Stimulated activated CD8-positive, alpha-beta memory T cell treated with anti-CD3 and anti-CD28 coated beads, Interleukin-15, amount 100 ng/mL, for 48 hours (primary cell): Measurements from ENCODE around the gene COL7A1.
"Not testable (repeated sequence)": the region's sequence is repeated elsewhere in the genome, so short reads cannot be mapped to it uniquely, and the experiment has no call there.

Experiments used
- DNase-seq, 2 donors: peaks; one replicate each; pipeline ENCODE4 v3.0.0-alpha.2; 2020; ENCODE audit warnings: low read depth in 2 of 2

The COL7A1 gene

DNA sequence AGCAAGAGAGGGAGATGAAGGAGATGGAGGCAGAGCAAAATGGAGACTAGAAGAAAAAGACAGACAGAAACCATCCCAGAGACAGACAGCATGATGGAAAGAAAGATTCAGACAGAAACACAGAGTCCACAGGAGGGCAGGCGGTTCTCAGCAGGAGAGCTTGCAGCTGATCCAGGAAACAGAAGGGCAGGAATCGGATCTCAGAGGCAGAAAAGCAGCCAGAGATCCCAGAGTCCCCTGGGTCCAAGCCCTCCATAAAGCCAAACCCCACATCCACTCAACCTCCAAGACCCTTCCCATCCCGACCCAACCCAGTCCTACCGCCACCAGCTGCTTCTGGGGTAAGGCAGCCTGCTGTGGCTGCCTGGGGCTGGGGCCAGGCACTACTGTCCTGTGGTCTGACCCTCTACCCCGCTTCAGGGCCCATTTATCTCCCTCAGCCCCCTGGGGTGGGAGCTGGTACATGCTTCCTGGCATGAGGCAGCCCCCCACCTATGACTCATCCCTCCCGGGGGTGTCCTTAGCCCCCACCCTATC, 31.7 kb downstream of the COL7A1 start, which contains the start of gene UCN2:
Gene UCN2 (minus strand): TSS at position 400 of the 537 bp plus-strand sequence. CDS start 657 bp downstream, outside the sequence.
- DNase-seq = no peak

DNA sequence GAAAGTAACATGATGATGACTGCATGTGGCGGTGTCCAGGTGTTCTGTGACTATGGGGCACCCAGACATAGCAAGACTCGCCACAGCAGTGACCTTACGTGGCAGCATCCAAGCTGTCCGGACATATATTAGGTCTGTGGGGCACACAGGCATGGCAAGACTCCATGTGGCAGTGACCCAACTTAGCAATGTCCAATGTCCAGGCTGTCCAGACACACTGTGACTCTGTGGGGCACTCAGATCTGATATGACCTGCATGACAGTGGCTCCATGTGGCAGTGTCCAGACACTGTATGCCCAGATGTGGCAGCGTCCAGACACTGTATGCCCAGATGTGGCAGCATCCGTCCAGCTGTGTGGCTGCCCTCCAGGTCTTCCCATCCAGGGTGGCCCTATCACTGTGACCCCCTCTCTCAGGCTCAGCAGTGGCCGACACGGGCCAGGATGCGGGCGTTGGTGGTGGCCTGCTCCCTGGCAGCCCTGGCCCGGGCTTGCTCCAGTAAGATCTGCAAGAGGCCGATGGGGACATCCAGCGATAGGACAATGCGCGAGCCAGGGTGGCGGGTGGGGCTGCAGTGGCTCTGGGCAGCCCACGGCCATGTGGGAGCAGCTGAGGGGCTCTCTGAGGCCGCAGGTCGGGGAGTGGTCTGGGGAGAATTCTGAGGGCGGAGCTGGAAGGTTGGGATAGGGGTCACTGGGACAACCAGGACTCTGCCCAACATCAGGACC, 32.6 kb downstream of the COL7A1 start:
- DNase-seq = no peak

DNA sequence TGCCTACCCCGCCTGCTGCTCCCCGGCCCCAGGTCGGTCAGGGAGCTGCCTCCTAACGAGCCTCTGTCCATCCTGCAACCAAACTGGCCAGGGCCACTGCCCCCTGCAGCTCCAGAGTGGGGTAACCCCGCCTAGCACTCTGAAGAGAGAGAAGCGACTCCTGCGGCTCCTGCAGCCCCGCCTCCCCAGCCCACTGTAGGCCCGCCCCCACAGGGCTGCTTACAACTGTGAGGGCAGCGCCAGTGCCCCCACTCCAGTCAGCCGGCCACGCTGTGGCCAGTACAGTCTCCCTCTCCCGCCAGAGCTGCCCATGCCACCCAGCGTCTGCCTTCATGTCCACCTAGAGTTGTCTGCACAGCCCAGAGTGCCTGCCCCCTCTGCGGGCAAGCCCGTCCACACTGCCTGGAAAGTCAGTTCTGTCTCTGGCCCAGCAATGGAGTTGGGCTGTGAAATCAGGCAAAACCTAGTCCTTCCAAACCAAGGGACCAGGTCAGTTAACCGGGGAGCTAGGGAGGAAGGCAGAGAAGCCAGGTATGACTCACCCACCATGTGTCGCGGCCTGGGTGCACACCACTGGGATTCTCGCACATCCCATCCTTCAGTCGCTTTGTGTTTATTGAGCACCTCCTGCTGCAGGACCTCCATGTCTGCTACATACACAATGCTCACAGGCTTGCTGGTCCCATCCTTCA, 33.9 kb downstream of the COL7A1 start:
- DNase-seq = no peak

DNA sequence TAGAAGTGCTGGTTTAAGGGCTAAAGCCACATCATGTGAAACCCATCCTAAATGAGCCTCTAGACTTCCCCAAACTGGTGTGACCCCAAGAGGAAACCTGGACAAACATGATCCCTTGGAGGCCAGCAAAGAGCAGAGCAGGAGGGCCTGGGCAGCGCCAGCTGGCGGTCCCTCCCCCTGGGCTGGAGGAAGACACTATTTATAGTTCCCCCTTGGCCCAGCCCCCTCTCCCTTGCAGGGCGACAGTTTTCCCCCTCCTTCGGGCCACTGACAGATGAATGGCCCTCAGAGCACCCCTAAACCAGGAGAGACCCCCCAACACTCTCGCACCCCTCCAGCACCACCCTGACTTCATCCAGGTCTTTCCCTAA, 34.5 kb downstream of the COL7A1 start:
- no peak for DNase-seq

DNA sequence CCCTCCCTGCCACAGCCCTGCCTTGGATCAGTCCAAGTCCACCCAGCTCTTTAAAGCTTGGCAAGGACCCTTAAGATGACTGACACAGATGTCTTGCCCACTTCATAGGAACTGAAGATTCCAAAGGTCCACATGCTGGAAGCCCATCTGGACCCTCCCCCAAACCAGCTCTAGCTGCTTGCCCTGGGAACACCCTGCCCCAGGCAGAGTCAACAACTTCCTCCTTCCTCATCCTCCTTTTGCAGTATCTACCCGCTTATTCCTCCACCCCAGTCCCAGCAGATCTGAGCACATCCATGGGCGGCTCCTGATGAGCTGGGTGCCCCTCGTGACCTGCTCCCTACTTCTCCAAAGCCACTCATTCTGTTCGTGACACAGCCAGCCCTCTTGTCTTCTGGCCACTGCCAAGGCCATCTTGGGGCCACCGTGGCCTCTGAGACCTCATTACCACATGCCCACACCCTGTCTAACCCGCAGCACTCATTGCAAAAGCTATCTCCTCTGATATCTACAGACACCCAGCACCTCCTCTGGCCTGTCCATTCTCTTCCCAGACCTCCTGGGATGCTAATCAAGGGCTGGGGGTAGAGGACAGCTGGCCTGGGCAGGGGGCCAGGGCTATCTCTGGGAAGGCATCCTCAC, 36.5 kb downstream of the COL7A1 start:
- no peak for DNase-seq

DNA sequence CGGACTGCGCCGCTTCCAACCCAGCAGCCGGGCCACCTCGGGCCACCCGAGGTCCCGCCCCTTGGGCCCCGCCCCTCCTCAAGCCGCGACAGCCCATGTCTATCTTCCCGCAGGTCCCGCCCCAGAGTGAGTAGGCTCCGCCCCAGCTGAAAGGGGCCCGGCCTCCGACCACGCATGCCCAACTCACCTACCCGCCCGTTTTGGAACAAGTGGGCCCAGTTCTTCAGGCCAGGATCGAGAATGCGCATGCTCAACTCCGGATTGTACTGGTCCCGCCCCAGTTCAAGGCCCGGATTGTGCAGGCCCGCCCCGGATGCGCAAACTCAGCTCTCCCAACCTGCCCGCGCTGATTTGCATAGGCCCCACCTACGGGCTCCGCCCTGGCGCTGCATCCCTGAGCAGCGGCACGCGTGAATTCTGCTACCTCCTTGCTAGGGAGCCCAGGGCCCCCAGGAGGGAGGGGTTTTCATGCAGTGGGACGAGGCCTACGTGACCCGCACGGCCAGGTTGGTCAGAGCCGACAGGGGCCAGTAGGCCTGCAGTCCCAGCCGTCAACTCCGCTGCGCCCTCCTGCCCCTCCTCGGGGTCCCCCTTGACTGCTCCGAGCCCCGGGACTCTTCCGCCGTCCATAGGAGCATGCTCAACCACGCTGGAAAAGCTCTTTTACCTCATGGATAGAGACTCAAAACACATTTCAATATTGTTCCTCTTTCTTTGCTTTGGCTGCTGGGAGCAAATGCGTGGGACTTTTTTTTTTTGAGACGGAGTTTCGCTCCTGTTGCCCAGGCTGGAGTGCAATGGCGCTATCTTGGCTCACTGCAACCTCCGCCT, 38.1 kb downstream of the COL7A1 start, which contains the start of gene PFKFB4:
Gene PFKFB4 (minus strand): TSS at position 8 of the 831 bp plus-strand sequence. CDS start 26 bp downstream, outside the sequence.
- DNase-seq = peak; percentile 98 to 99

DNA sequence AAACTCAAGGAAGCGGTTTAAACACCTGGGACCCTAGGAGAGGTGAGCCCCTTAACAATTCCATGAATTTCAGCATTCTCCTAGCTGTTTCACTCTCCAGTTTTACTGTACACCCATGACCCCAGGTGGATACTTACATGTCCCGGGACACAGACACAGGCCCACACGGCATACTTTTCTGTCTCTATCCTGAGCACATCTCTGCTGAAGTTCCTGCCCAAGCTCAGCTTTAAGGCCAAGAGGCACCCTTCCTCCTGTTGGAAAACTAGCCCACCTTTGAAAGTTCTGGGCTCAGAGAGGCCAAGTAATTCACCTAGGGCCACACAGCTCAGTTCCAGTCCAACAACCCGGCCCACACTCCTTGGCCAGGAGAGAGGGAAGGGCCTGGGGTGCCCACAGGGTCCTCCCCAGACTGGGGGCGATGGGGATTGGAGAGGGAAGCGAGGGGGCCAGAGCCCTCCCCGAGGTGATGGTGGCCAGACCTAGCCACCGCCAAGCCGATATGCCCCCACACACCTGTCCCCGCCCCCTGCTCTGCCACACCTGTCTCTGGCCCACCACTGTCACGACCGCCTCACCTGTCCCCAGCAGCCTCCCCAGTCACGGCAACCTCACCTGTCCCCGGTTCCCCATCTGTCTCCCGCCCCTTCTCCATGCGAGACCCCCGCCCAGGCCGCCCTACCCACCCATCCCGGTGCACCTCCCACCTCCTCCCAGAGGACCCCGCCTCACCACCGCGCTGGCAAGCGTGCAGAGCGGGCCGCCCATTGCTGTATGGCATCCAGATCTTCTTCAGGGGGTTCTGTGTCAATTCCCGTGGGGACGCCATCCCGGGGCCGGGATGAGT, 39.0 kb downstream of the COL7A1 start:
- DNase-seq = no peak

DNA sequence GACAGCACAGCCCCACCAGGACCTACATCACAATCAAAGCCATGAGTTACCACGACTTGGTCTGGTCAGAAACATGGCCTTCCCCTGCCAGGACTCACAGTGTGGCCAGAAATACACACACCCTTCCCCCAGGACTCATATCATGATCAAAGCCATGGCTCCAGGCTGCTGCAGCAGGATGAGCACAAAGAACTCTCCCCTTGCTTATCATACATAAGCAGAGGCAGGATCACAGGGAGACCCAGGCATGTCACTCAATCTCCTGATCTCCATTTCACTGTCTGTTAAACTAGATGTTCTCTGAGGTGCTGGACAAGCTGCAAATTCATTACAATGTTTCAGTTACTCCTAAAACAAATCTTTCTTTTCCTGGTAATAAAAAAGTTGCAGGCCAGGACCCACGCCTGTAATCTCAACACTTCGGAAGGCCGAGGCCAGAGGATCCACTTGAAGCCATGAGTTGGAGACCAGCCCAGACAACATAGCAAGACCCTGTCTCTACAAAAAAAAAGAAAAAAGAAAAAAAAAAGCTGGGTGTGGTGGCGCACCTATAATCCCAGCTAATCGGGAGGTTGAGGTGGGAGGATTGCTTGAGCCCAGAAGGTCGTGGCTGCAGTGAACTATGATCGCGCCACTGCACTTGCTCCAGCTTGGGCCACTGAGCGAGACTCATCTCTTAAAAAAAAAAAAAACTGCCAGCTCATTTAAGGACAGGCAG, 39.7 kb downstream of the COL7A1 start:
- no peak for DNase-seq

DNA sequence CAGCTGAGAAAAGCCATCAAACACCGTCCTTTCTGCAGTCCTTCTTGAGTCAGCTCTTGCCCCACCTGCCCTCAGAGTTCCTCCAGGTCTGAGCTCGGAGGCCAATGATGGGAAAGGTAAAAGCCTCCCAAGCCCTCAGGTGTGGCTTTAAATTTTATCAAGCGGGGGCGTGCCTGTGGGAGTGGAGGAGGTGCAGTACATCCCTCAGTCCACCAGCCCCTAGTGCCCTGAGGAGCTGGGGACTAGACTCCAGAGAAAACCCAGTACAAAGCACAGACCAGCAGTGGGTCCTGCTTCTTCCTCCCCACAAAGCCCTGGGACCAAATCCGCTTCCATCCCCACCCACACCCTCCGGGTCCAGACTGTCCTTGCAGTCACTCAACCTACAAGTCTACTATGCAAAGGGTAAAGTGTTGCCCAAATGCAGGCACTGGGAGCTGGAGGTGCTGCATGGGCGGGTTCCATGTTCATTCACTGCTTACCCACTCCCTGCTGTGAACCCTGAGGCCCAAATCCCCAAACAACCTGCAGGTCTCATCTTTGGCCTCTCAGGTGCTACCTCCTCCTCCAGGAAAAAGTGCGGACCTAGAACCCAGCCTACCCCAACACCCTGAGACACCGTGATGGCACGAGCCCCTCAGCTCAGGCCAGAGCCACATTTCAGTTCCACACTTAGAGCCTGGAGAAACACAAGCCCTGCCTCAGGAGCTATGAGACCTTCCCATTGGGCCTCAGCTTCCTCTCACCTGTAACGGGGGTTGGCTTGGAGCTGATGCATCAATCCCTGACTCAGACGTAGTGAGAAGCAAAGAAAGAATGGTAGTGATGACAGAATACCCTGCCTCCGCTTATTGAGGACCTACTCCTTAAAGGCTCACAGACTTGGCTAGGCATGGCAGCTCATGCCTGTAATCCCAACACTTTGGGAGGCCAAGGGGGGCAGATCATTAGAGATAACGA, 41.0 kb downstream of the COL7A1 start:
- DNase-seq = no peak

DNA sequence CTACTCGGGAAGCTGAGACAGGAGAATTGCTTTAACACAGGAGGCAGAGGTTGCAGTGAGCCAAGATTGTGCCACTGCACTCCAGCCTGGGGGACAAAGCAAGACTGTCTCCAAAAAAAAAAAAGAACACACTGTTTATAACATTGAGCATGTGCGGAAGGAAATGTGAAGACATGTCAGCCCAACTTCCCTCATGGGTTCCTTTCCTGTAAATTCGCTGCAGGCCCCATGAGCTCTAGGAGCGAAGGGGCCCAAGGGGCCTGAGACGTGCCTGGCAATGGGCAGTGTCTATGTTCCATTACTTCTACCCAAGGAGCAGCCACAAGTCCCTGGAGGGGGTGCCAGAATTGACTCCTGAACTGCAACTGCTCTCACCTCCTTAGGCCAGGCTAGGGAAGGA, 41.8 kb downstream of the COL7A1 start:
- DNase-seq = no peak

DNA sequence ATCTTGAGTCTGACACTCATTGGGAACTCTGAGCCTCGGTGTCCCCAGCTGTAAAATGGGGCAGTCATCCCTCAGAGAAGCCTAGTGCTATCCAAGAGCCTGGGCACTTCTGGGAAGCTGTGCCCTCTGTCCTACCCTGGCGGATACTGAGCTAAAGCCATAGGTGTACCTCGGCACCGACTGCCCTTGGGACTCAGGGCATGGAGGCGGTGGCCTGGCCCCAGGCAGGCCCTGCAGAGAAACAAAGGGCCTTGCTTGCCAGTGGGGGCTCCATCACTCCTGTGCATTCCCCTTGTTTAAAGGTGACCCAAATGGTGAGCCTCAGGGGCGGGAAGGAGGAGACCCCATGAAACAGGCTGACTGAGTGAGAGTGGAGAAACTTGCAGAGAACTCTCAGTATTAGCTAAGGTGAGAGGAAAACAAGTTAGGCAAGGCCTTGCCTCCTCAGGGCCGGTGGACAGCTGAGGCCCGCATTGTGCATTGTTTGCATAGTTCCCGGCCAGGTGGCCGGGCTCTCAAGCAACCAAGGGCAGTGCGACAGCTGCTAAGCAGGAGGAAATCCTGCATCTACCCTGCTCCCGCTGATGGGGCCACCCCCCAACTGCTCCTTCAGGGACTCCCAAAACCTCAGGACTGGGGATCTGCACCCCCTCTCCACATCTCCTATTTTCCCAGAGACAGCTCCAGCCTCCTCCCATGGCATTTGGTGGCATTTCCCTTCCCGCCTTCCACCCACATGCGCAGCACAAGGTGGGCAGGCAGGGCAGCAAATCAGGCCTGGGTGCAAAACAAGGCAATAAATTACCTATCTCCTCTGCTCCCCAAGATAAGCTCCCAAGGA, 42.8 kb downstream of the COL7A1 start:
- DNase-seq = no peak

DNA sequence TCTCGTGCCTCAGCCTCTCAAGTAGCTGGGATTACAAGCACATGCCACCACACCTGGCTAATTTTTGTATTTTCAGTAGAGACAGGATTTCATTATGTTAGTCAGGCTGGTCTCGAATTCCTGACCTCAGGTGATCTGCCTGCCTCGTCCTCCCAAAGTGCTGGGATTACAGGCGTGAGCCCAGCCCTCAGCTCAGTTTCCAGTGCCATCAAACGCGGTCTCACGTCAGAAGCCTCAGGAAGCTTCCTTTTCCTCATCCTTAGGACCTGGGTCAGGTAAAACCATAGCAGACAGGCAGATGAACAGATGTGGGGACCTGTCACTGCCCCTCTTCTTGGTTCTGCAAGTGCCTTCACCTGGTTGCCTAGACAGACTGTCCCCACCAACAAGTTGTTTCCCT, 43.5 kb downstream of the COL7A1 start:
- not testable (repeated sequence) for DNase-seq

DNA sequence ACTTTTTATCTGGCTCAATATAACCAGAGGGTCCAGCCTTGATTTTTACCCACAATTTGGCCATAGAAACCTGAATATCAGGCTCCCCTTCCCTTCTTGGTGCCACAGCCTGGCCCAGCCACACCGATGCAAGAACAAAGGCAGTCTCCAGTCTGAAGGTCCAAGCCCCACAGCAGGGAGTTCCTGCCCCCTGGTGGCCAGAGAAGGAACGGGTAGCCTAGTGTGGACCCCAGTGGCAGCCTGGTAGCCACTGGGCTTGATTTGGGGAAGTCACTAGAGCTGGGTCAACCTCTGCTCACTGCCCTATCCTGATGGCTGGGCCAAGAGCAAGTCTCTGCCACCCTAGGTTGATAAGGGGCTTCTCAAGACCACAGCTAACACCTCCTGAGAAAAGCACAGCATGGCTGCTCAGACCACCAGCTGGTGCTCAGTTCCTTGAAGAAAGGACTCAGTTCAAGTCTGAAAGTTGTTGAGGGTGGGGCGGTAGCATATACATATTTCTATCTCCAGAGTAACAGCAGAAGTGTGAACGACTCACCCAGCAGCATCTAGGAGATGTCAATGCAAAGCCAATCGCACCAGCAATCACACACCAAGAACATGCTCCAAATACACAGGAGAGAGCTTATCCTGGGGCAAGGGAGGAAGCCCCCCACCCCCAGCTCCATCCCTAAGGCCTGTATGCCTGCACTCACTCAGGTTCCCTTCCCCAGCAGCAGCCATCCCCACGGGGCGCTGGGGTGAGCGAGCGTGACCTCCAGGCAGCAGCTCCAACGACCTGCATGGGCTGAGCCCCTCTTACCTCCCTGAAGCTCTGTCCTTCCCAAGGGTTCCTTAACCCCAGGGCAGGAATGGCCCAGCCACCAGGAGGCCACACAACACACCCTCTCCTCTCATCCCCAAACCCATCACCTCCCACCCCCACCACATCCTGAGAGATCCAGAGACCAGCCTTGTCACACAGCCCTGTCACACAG, 46.1 kb downstream of the COL7A1 start:
- DNase-seq = peak; percentile 57 to 64

DNA sequence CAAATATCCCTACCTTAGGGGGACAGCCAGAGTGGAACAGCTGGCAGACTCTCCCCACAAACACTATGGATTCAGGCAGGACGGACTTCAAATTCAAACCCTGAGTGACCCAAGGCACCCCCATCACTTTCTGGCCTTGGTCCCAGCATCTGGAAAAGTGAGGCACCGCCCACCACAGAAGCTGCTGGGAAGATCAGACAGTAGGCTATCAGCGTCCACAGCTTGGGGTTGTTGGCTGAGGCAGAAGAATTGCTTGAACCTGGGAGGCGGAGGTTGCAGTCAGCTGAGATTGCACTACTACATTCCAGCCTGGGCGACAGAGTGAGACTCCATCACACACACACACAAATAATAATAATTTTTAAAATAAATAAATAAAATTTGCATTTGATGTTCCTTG, 47.0 kb downstream of the COL7A1 start:
- DNase-seq = no peak

DNA sequence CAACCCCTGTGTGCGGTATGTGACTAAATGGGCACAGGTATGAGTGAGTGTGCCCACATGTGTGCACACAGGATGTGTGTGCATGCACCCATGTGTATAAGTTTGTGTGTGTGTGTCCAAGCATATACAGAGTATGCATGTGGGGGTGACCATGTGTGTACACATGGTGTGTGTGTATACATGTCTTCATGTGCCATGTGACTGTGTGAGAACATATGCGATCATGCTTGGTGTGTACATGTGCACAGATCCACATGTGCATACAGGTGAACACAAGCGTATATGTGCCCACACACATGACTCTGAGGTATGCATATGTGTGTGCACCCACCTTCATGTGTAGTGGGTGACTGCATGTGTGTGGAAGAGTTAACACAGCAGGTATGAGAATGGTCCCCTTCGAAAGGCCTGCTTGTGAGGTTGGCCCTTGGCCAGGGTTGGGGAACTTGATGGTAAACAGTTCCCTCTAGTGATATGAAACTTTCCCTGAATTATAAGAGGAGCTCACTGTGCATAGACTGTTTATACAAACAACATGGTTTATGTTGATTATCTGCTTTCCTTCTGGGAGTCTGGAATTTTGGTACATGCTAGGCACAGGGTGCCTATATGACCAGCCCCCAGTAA, 48.8 kb downstream of the COL7A1 start:
- DNase-seq = no peak

DNA sequence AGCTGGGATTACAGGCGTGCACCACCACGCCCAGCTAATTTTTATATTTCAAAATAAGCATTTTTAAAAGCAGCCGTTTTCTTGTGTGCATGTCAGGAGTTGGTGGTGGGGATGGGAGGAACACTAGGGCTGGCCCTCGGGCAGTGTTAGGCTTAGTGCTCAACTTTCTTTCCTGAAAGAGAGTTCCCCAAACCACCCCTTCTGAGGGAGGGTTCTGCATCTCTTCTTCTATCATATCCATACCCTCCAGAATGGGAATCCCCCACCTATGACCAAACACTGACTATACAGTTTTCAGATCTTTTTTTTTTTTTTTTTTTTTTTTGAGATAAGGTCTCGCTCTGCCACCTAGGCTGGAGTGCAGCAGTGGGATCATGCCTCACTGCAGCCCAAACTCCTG, 51.0 kb downstream of the COL7A1 start:
- no peak for DNase-seq
